Tibial nerve (tissue), 3 donors: ENCODE data around the gene DYNC1I1.

Source experiments
- POLR2A ChIP-seq, 2 donors: fragments of 450-650 bp; IDR thresholded peaks; one replicate each; pipeline ENCODE4 v1.6.1; 2017; ENCODE audit warnings: antibody characterized with exemption in 2 of 2, mild to moderate bottlenecking in 2 of 2, moderate library complexity in 2 of 2
- TF ChIP-seq, protein P1 (sequence below), 5 experiments: fragments of 200-600 bp in 3 of 5; fragments of 450-650 bp in 2 of 5; sonication (generic) in 3 of 5; IDR thresholded peaks; one replicate each; pipeline ENCODE4 v1.5.1; 2016 to 2019; ENCODE audit warnings: antibody characterized with exemption in 5 of 5, mild to moderate bottlenecking in 3 of 5, moderate library complexity in 2 of 5

DNA sequence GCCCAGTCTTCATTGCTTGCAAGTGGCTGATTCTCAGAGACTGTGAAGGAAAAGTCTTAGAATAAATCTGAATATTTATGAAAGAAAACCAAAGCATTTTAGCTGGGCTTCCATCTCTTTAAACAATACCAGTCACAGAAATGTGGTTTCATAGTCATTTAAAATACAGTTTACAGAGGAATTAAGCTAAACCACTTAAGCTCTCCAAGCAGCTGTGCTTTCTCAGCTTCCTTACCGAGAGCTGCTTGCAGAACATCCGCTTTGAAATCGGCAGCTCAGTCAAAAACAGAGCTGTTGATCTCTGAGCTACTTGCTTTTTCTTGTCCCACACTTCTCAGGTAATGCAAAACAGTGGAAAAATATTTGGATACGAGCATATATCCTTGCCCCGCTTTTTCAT is 134.5 kb downstream of the DYNC1I1 start:
- TF ChIP-seq POLR2A (IDR thresholded peaks at IDR 0.05) = no peak
- TF ChIP-seq, protein P1, sequence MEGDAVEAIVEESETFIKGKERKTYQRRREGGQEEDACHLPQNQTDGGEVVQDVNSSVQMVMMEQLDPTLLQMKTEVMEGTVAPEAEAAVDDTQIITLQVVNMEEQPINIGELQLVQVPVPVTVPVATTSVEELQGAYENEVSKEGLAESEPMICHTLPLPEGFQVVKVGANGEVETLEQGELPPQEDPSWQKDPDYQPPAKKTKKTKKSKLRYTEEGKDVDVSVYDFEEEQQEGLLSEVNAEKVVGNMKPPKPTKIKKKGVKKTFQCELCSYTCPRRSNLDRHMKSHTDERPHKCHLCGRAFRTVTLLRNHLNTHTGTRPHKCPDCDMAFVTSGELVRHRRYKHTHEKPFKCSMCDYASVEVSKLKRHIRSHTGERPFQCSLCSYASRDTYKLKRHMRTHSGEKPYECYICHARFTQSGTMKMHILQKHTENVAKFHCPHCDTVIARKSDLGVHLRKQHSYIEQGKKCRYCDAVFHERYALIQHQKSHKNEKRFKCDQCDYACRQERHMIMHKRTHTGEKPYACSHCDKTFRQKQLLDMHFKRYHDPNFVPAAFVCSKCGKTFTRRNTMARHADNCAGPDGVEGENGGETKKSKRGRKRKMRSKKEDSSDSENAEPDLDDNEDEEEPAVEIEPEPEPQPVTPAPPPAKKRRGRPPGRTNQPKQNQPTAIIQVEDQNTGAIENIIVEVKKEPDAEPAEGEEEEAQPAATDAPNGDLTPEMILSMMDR (IDR thresholded peaks at IDR 0.05) = no peak
